HL-60 (cell line): Measurements from ENCODE around the gene RAB10.
"Not testable (repeated sequence)": the region's sequence is repeated elsewhere in the genome, so short reads cannot be mapped to it uniquely, and the experiment has no call there.

Experiments
- DNase-seq, 2 experiments: peaks; one replicate each; pipeline ENCODE4 v3.0.0-alpha.2; 2010 to 2020; ENCODE audit warnings: low read depth in 1 of 2, low spot score in 1 of 2
- H3K27ac ChIP-seq: fragments of 250-450 bp; sonication (Bioruptor Pico); replicated peaks from 2 replicates; pipeline ENCODE4 v1.5.1; 2020; ENCODE audit warnings: mild to moderate bottlenecking, moderate library complexity
- H3K27me3 ChIP-seq: fragments of 250-450 bp; sonication (Bioruptor Pico); 2 replicates; pipeline ENCODE4 v1.5.1; 2021; ENCODE audit warnings: mild to moderate bottlenecking, moderate library complexity; ENCODE audit not compliant: insufficient read depth, poor library complexity, severe bottlenecking
- H3K4me3 ChIP-seq: replicated peaks from 2 replicates; pipeline ENCODE4 v1.5.1; 2011; ENCODE audit warnings: mild to moderate bottlenecking, control low read depth, low read length; ENCODE audit not compliant: insufficient read depth
- GABPA ChIP-seq: IDR thresholded peaks from 2 replicates; pipeline ENCODE4 v1.6.1; 2012; ENCODE audit warnings: low read depth
- POLR2AphosphoS5 ChIP-seq: IDR thresholded peaks from 2 replicates; pipeline ENCODE4 v1.6.1; 2012; ENCODE audit warnings: low read depth
- REST ChIP-seq: IDR thresholded peaks from 2 replicates; pipeline ENCODE4 v1.6.1; 2012; ENCODE audit warnings: low read depth; ENCODE audit not compliant: insufficient replicate concordance
- SPI1 ChIP-seq: IDR thresholded peaks from 2 replicates; pipeline ENCODE4 v1.6.1; 2012; ENCODE audit warnings: low read depth, mild to moderate bottlenecking, borderline replicate concordance
- TF ChIP-seq, protein P1 (sequence below): IDR thresholded peaks from one replicate; pipeline ENCODE4 v1.5.1; 2011; ENCODE audit warnings: low read length, control low read depth, inconsistent platforms; ENCODE audit not compliant: insufficient read depth

The RAB10 gene

DNA sequence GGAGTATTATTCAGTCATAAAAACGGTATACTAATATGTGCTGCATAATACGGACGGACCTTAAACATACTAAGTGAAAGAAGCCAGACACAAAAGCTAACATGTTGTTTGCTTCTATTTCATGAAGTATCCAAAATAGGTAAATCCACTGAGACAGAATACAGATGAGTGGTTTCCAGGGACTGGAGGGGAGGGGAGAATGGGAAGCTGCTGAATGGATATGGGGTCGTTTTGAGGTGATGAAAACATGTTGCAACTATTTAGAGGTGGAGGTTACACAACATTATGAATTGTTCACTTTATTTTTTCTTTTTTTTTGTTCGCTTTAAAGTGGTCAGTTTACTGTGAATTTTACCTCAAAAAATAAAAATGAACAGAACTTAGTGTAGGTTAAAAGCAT is 52.9 kb downstream of the RAB10 start:
- no peak for TF ChIP-seq GABPA
- no peak for DNase-seq
- no peak overlapping the region for H3K4me3 ChIP-seq
- H3K27ac ChIP-seq = peak overlapping the region; percentile 22; the same call in 1 of the 2 replicates
- no peaks in the 10 kb centered on the region for H3K27me3 ChIP-seq

DNA sequence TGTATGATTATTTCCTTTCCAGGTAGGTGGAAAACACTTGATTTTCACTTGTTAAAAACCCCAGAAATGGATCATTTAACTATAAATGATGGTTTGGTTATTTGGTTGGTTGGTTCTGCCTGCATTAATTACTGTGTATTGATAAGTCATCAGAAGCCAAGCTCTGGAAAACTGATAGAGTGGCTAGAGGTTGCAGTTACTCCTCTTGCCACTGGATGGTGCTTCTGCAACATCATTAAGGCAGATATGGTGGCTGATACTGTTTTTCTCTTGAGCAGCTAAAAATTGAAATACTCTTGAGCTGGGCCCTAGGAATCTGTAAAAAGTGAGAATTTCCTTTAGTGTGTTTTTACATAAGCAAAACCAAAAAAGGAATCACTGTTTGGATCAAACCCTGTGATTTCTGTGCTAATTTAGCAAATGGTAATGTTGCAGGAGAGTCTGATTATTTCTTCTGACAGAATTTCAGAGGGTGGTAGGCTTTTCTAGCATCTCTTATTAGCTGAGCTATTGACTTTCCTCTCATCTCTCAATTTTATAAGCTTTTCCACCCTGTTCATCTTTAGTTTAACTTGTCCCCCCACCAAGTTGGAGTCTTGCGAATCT is 54.3 kb downstream of the RAB10 start:
- H3K27me3 ChIP-seq = no peaks in the 10 kb centered on the region
- no peak overlapping the region for H3K27ac ChIP-seq
- no peak for TF ChIP-seq SPI1
- TF ChIP-seq, protein P1, sequence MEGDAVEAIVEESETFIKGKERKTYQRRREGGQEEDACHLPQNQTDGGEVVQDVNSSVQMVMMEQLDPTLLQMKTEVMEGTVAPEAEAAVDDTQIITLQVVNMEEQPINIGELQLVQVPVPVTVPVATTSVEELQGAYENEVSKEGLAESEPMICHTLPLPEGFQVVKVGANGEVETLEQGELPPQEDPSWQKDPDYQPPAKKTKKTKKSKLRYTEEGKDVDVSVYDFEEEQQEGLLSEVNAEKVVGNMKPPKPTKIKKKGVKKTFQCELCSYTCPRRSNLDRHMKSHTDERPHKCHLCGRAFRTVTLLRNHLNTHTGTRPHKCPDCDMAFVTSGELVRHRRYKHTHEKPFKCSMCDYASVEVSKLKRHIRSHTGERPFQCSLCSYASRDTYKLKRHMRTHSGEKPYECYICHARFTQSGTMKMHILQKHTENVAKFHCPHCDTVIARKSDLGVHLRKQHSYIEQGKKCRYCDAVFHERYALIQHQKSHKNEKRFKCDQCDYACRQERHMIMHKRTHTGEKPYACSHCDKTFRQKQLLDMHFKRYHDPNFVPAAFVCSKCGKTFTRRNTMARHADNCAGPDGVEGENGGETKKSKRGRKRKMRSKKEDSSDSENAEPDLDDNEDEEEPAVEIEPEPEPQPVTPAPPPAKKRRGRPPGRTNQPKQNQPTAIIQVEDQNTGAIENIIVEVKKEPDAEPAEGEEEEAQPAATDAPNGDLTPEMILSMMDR = peak; percentile 44
- H3K4me3 ChIP-seq = no peak overlapping the region
- peak in 1 of 2 experiments; percentile 34 for DNase-seq

- H3K4me3 ChIP-seq, H3K27me3 ChIP-seq, H3K27ac ChIP-seq, DNase-seq: not testable (repeated sequence)
Observed at GRCh38 chr2:26088931-26089330, 55.0 kb downstream of the RAB10 start.

- TF ChIP-seq, protein P1 = no peak
- no peak for TF ChIP-seq SPI1
- no peak for TF ChIP-seq POLR2AphosphoS5
- no peak for TF ChIP-seq REST
- TF ChIP-seq GABPA = no peak
- Histone ChIP-seq H3K4me3 (no peak overlapping the region), H3K27ac (no peak overlapping the region), H3K27me3 (no peaks in the 10 kb centered on the region)
- no peak for DNase-seq
Observed at GRCh38 chr2:26089337-26089736, 55.5 kb downstream of the RAB10 start.

DNA sequence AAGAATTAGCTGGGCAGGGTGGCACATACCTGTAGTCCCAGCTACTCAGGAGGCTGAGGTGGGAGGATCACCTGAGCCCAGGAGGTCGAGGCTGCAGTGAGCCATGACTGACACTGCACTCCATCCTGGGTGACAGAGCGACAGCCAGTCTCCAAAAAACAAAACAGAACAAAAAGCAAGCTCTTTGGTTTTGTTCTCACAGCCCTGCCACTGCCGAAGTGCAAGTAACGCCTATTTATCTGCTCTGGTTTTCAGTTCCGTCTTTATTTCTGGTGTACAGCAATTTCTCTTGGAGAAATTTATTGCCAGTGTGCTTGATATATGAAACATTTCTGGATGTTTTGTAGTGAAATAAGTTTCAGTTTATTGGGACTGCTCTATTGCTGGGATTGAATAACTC is 61.9 kb downstream of the RAB10 start:
- Histone ChIP-seq H3K27me3 (no peaks in the 10 kb centered on the region), H3K4me3 (no peak overlapping the region), H3K27ac (no peak overlapping the region)
- no peak for DNase-seq
- no peak for TF ChIP-seq POLR2AphosphoS5
- no peak for TF ChIP-seq REST
- TF ChIP-seq, protein P1 = no peak
- no peak for TF ChIP-seq SPI1
- no peak for TF ChIP-seq GABPA
